ENCODE results near the gene PLEKHG4. TPM values are rescaled to one million over a fixed set of nuclear protein-coding genes. Genes with fewer than 3 reads are reported as not detected.

Gene PLEKHG4
- total RNA-seq, 1 experiment from 2014 or later, result 38.5 TPM

GRCh38 chr16:67304020-67304419 lies 24.7 kb downstream of the PLEKHG4 start:
- POLR2A ChIA-PET, result no interaction called here
- no peaks in the 10 kb centered on the region for H4K20me1 ChIP-seq (ENCODE audit: insufficient read depth)
- DNase-seq (ENCODE audit: low read depth, low spot score), result no peak
- TF ChIP-seq CBX3 (IDR thresholded peaks at IDR 0.05; ENCODE audit: low read depth), result no peak
- TF ChIP-seq YY1 (IDR thresholded peaks at IDR 0.05; ENCODE audit: extremely low read depth, insufficient replicate concordance, low read depth, low read length), result no peak
- no peak for TF ChIP-seq POLR2AphosphoS5 (IDR thresholded peaks at IDR 0.05; ENCODE audit: low read depth, low read length)
- TF ChIP-seq ZFX (IDR thresholded peaks at IDR 0.05), result no peak
- TF ChIP-seq CEBPB (IDR thresholded peaks at IDR 0.05; ENCODE audit: low read depth), result no peak
- TF ChIP-seq REST (IDR thresholded peaks at IDR 0.05; ENCODE audit: low read depth), result no peak
- TF ChIP-seq ZNF274 (IDR thresholded peaks at IDR 0.05; ENCODE audit: low read depth, low read length), result no peak
- no peak for TF ChIP-seq SP1 (IDR thresholded peaks at IDR 0.05; ENCODE audit: low read depth)
- no peak for TF ChIP-seq RAD21 (IDR thresholded peaks at IDR 0.05; ENCODE audit: low read depth)
- H3K36me3 ChIP-seq (ENCODE audit: control insufficient read depth in 1 of 2, insufficient read depth in 2 of 2, low read length in 2 of 2), result no peaks in the 10 kb centered on the region
- no peak overlapping the region for H2AFZ ChIP-seq (ENCODE audit: low read depth, low read length, poor library complexity, severe bottlenecking)
- BruUV-seq (replicated peaks), result no TSS peak
- peaks cover 0 to 6% of the 10 kb centered on the region in 2 experiments; a peak in 1 of 4 replicates for H3K4me1 ChIP-seq (ENCODE audit: control insufficient read depth in 1 of 2, insufficient read depth in 2 of 2, low read length in 2 of 2)
- no peaks in the 10 kb centered on the region for H3K79me2 ChIP-seq (ENCODE audit: insufficient read depth, low read length)
- no peaks in the 10 kb centered on the region; a peak in 1 of 4 replicates for H3K9me3 ChIP-seq (ENCODE audit: control insufficient read depth in 1 of 2, insufficient read depth in 1 of 2, low read depth in 1 of 2, low read length in 2 of 2)
- H3K9ac ChIP-seq (ENCODE audit: low read length), result no peak overlapping the region
- H3K4me3 ChIP-seq (replicated peaks in 1 of 2; ENCODE audit: low read depth in 1 of 2, low read length in 2 of 2), result no peak overlapping the region
- intact Hi-C loops (cut with micrococcal nuclease), result no loop called here
- no peak for ATAC-seq
- H3K9me2 ChIP-seq (ENCODE audit: insufficient read depth), result no peaks in the 10 kb centered on the region
- RAD21 ChIA-PET (ENCODE audit: low non-redundant PET in 1 of 2, low total read pairs in 2 of 2, uncharacterized antibody in 2 of 2, unreplicated experiment in 2 of 2), result no interaction called here
- no peaks in the 10 kb centered on the region for H3K27me3 ChIP-seq (ENCODE audit: insufficient read depth, low read length)
- no peak overlapping the region for H3K4me2 ChIP-seq (ENCODE audit: low read length)
- H3K27ac ChIP-seq (ENCODE audit: low read depth, low read length), result no peak overlapping the region
- CTCF ChIA-PET, result no interaction called here

All from HCT116 (cell line).